ENCODE results near the gene EFNA3.

DNA sequence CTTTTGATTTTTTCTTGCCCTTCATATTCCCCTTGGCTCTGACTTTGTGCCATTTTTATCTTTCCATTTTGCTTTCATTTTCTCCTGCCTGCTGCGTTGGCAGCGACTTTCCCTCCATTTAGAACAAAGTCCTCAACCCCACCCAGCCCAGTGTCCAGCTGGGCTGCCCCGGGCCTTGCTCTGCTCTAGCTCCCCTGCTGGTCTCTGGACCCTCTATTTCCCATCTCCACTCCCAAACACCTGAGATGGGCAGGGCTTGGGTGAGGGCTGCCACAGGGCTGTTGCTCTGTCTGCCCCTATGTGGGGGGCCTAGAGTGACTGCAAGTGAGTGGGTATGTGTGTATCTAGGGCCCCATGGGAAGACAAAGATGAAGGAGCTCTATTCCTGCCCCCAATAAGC is 34.8 kb upstream of the EFNA3 start:
- TF ChIP-seq POLR2AphosphoS5 (IDR thresholded peaks at IDR 0.05): no peak
- TF ChIP-seq, protein P1, sequence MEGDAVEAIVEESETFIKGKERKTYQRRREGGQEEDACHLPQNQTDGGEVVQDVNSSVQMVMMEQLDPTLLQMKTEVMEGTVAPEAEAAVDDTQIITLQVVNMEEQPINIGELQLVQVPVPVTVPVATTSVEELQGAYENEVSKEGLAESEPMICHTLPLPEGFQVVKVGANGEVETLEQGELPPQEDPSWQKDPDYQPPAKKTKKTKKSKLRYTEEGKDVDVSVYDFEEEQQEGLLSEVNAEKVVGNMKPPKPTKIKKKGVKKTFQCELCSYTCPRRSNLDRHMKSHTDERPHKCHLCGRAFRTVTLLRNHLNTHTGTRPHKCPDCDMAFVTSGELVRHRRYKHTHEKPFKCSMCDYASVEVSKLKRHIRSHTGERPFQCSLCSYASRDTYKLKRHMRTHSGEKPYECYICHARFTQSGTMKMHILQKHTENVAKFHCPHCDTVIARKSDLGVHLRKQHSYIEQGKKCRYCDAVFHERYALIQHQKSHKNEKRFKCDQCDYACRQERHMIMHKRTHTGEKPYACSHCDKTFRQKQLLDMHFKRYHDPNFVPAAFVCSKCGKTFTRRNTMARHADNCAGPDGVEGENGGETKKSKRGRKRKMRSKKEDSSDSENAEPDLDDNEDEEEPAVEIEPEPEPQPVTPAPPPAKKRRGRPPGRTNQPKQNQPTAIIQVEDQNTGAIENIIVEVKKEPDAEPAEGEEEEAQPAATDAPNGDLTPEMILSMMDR (IDR thresholded peaks at IDR 0.05): no peak
- TF ChIP-seq POLR2A (IDR thresholded peaks at IDR 0.05): no peak
- TF ChIP-seq EP300 (IDR thresholded peaks at IDR 0.05): no peak

All from suprapubic skin (tissue), 4 donors.